Measurements from ENCODE around the gene ZNF860. TPM values are rescaled to one million over a fixed set of nuclear protein-coding genes. Genes with fewer than 3 reads are reported as not detected.

ZNF860 gene
- total and polyA plus RNA-seq, 9 donors = 0.37 to 0.95 (median 0.61) TPM

DNA sequence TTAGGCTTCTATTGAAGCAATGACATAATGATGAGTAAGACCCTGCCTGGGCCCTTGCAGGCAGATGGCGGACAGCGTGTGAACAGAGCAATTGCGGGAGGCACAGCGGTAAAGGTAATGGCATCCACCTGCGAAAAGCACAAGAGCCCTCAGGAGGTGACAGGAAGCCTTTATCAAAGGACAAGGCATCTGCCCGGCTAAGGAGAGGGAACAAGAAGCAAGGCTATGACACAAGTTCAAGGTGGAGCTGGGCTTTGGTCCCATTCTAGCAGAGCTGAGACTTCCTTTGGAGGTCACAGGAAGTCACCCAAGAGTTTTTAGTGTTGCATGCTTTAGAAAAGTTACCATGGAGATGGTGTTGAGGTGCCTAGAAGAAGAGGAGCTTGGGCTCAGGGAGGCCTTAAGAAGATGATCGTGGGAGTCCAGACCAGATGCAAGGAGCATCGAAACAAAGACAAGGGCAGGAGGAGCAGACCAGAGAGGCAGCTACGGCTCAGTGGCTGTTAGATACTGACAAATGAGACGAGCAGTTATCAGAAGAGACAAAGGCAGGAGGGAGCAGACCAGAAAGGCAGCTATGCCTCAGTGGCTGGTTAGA is 35.0 kb upstream of the ZNF860 start:
- DNase-seq = peak; percentile 76
- H3K4me1 ChIP-seq (ENCODE audit: control insufficient read depth, insufficient read depth, low read length) = peaks cover 23% of the 10 kb centered on the region
- H3K9me3 ChIP-seq (replicated peaks; ENCODE audit: control insufficient read depth, low read depth, low read length) = peaks cover 8% of the 10 kb centered on the region
- H3K27me3 ChIP-seq (ENCODE audit: control insufficient read depth, insufficient read depth, low read length) = no peaks in the 10 kb centered on the region
- WGBS (ENCODE audit: insufficient coverage) = 74% methylated on average over 8 of the region's 10 CpGs
- no peaks in the 10 kb centered on the region for H3K36me3 ChIP-seq (ENCODE audit: control insufficient read depth, insufficient read depth, low read length)
- peak overlapping the region; percentile 62 for H3K27ac ChIP-seq (ENCODE audit: low read length)
- H3K4me3 ChIP-seq (ENCODE audit: low read length) = no peak overlapping the region

DNA sequence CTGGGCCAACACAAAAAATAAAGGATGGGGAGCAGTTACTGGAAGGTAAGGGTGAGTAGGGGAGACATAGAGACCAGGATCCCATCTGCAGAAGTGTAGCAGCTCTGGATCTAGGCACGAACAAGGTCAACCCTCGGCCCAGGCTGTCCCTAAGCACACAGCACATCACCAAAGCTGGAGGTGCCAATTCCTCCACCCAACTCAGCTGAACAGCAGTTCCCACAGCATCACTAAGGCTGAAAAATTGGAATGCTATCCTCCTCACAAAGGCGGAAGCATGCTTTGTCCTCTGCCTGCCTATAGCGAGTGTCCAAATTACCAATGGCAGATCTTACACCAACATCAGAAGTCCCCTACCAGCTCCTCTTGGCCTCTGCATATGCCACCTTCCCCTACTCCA is 34.4 kb upstream of the ZNF860 start:
- no peak overlapping the region for H3K4me3 ChIP-seq (ENCODE audit: low read length)
- H3K36me3 ChIP-seq (ENCODE audit: control insufficient read depth, insufficient read depth, low read length) = no peaks in the 10 kb centered on the region
- peak overlapping the region; percentile 62 for H3K27ac ChIP-seq (ENCODE audit: low read length)
- 88% methylated on average over 1 of the region's 4 CpGs for WGBS (ENCODE audit: insufficient coverage)
- peaks cover 8% of the 10 kb centered on the region for H3K9me3 ChIP-seq (replicated peaks; ENCODE audit: control insufficient read depth, low read depth, low read length)
- H3K27me3 ChIP-seq (ENCODE audit: control insufficient read depth, insufficient read depth, low read length) = no peaks in the 10 kb centered on the region
- peaks cover 23% of the 10 kb centered on the region for H3K4me1 ChIP-seq (ENCODE audit: control insufficient read depth, insufficient read depth, low read length)
- DNase-seq = peak; percentile 60

DNA sequence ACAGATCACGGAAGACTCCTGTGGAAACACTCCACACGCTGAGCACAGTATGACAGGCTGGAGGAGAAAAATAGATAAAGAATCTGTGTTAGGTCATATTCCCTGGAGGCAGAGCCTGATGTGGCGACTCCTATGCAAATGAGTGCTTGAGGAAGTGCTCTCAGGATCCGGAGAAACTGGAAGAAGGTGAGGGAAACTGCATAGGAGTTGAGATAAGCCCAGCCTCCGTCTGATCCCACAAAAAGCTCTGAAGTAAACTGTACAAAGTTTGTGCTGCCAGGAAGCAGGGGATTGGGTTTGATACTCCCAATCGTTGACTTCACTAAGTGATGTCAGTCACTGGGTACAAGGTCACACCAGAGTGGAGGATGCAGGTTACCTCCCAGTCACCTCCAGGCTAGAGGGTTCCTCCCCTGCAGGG is 33.9 kb upstream of the ZNF860 start:
- no peaks in the 10 kb centered on the region for H3K36me3 ChIP-seq (ENCODE audit: control insufficient read depth, insufficient read depth, low read length)
- no peak for DNase-seq
- 73% methylated on average over 5 of the region's 6 CpGs for WGBS (ENCODE audit: insufficient coverage)
- peaks cover 8% of the 10 kb centered on the region for H3K9me3 ChIP-seq (replicated peaks; ENCODE audit: control insufficient read depth, low read depth, low read length)
- no peak overlapping the region for H3K4me3 ChIP-seq (ENCODE audit: low read length)
- H3K4me1 ChIP-seq (ENCODE audit: control insufficient read depth, insufficient read depth, low read length) = peaks cover 23% of the 10 kb centered on the region
- no peak overlapping the region for H3K27ac ChIP-seq (ENCODE audit: low read length)
- H3K27me3 ChIP-seq (ENCODE audit: control insufficient read depth, insufficient read depth, low read length) = no peaks in the 10 kb centered on the region

DNA sequence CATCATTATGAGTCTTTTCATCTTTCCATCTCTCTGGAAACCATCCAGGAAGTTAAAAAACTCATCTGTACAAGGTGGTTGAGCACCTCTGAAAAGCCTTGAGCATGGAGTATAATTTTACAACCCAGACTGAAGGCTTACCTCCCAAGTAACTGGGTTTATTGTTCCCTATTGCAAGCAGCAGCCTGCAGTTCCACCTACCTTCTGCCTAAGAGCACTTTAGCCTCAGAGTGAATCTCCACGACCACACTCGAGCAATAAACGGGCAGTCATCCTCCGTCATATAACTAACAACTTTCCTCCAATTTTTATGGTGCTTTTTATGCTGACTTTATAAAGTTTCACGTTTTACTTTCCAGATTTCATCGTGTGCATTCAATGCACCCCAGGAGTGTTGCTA is 33.3 kb upstream of the ZNF860 start:
- peaks cover 23% of the 10 kb centered on the region for H3K4me1 ChIP-seq (ENCODE audit: control insufficient read depth, insufficient read depth, low read length)
- no peak overlapping the region for H3K27ac ChIP-seq (ENCODE audit: low read length)
- no CpG with 5 or more reads among the region's 6 CpGs for WGBS (ENCODE audit: insufficient coverage)
- H3K36me3 ChIP-seq (ENCODE audit: control insufficient read depth, insufficient read depth, low read length) = no peaks in the 10 kb centered on the region
- no peaks in the 10 kb centered on the region for H3K27me3 ChIP-seq (ENCODE audit: control insufficient read depth, insufficient read depth, low read length)
- H3K4me3 ChIP-seq (ENCODE audit: low read length) = no peak overlapping the region
- no peak for DNase-seq
- H3K9me3 ChIP-seq (replicated peaks; ENCODE audit: control insufficient read depth, low read depth, low read length) = peaks cover 8% of the 10 kb centered on the region

DNA sequence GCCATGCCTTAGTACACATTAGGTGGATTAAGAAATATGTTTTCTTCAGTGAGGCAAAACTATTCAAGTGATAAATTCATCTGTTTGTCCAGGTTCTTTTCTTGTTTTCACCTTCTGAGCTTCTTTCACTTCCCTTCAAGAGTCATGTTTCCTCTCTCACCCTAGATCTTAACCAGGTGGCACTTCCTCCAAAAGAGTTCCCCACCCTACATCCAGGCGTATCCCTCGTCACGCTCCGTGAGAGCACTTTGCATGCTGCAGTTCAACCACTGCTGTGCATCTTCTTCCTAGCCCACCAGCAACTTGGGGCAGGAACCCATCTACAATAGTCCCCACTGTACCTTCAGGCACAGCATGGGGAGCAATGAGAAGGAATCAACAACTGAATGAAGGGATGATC is 29.3 kb upstream of the ZNF860 start:
- 60% methylated on average over 1 of the region's 4 CpGs for WGBS (ENCODE audit: insufficient coverage)

DNA sequence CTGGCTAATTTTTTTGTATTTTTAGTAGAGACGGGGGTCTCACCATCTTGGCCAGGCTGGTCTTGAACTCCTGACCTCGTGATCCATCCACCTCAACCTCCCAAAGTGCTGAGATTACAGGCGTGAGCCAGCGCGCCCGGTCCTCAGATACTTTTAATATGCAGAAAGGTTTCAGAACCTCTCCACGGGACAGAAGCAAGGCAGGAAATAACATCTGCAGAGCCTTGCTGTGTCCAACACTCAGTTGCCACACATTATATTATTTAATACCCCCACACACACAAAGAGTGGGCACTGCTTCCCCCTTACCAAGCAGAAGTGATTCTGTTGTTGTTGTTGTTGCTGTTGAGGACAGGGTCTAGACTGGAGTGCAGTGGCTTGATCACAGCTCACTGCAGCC is 28.5 kb upstream of the ZNF860 start:
- Histone ChIP-seq H3K9me3 (replicated peaks; ENCODE audit: control insufficient read depth, low read depth, low read length) (peaks cover 19% of the 10 kb centered on the region), H3K4me3 (ENCODE audit: low read length) (no peak overlapping the region), H3K27me3 (ENCODE audit: control insufficient read depth, insufficient read depth, low read length) (no peaks in the 10 kb centered on the region), H3K36me3 (ENCODE audit: control insufficient read depth, insufficient read depth, low read length) (no peaks in the 10 kb centered on the region), H3K4me1 (ENCODE audit: control insufficient read depth, insufficient read depth, low read length) (peaks cover 2% of the 10 kb centered on the region), H3K27ac (ENCODE audit: low read length) (no peak overlapping the region)
- WGBS (ENCODE audit: insufficient coverage) = 64% methylated on average over 2 of the region's 7 CpGs
- DNase-seq = no peak

More for the DNA sequence above, 29.3 kb upstream of the ZNF860 start:
- Histone ChIP-seq H3K9me3 (replicated peaks; ENCODE audit: control insufficient read depth, low read depth, low read length) (peaks cover 19% of the 10 kb centered on the region), H3K4me1 (ENCODE audit: control insufficient read depth, insufficient read depth, low read length) (peaks cover 8% of the 10 kb centered on the region), H3K4me3 (ENCODE audit: low read length) (no peak overlapping the region), H3K27me3 (ENCODE audit: control insufficient read depth, insufficient read depth, low read length) (no peaks in the 10 kb centered on the region), H3K36me3 (ENCODE audit: control insufficient read depth, insufficient read depth, low read length) (no peaks in the 10 kb centered on the region), H3K27ac (ENCODE audit: low read length) (no peak overlapping the region)
- DNase-seq = no peak

DNA sequence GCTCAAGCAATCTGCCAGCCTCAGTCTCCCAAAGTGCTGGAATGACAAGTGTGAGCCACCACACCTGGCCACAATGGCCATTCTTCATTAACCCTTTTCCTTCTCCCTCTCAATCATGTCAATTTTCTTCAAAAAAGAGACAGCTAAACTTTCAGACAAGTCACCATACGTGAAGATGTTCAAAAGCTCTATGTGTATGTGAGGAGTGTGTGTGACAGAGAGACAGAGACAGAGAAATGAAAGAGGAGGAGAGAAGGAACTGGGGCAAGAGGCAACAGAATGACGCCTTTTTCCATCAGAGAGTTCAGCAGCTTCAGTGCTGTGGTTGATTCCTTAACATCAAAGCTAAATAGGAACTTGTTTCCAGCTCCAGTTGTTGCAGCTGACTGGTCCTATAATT is 27.9 kb upstream of the ZNF860 start:
- 100% methylated on average over 1 of the region's 2 CpGs for WGBS (ENCODE audit: insufficient coverage)

DNA sequence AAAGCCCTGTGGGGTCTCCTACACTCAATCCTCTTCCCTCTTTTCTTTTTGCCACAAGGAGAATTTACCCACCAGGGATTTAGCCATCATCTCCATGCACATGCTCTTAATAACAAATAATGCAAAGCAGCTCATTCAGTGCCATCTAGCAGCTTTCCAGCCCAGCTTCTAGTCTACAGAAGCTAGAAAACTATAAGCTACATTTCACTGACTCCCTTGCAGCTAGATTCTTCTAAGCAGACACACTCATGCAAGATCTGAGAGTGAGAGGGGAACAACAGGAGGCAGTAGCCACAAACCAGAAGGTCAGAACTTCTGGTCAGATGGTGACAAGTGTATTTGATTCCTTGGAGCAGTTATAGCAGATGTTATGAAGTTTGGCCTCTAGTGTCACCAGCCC is 26.0 kb upstream of the ZNF860 start:
- H3K27ac ChIP-seq (ENCODE audit: low read length) = no peak overlapping the region
- DNase-seq = no peak
- H3K4me1 ChIP-seq (ENCODE audit: control insufficient read depth, insufficient read depth, low read length) = peaks cover 13% of the 10 kb centered on the region
- no peaks in the 10 kb centered on the region for H3K36me3 ChIP-seq (ENCODE audit: control insufficient read depth, insufficient read depth, low read length)
- no peaks in the 10 kb centered on the region for H3K27me3 ChIP-seq (ENCODE audit: control insufficient read depth, insufficient read depth, low read length)
- no peak overlapping the region for H3K4me3 ChIP-seq (ENCODE audit: low read length)
- H3K9me3 ChIP-seq (replicated peaks; ENCODE audit: control insufficient read depth, low read depth, low read length) = peaks cover 10% of the 10 kb centered on the region

More for the DNA sequence above, 27.9 kb upstream of the ZNF860 start:
- no peaks in the 10 kb centered on the region for H3K36me3 ChIP-seq (ENCODE audit: control insufficient read depth, insufficient read depth, low read length)
- no peaks in the 10 kb centered on the region for H3K27me3 ChIP-seq (ENCODE audit: control insufficient read depth, insufficient read depth, low read length)
- H3K4me3 ChIP-seq (ENCODE audit: low read length) = no peak overlapping the region
- peaks cover 4% of the 10 kb centered on the region for H3K4me1 ChIP-seq (ENCODE audit: control insufficient read depth, insufficient read depth, low read length)
- DNase-seq = no peak
- peaks cover 19% of the 10 kb centered on the region for H3K9me3 ChIP-seq (replicated peaks; ENCODE audit: control insufficient read depth, low read depth, low read length)
- no peak overlapping the region for H3K27ac ChIP-seq (ENCODE audit: low read length)

DNA sequence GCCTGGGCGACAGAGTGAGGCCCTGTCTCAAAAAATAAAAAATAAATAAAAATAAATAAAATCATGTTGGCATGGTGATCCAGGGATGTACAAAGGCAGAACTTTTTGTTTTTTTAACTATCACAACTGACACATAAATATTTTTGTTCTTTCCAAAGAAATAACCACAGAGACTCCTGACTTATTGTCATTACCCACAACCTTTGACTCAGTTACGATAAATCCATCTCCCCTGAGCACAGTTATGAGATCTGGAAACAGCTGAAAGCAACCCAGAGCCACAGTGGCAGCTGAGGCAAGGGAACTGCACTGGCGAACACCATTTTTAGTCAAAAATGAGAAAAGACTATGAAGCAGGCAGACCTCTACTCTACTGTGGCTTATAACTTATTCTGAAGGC is 24.4 kb upstream of the ZNF860 start:
- H3K4me3 ChIP-seq (ENCODE audit: low read length) = no peak overlapping the region
- H3K27me3 ChIP-seq (ENCODE audit: control insufficient read depth, insufficient read depth, low read length) = no peaks in the 10 kb centered on the region
- H3K4me1 ChIP-seq (ENCODE audit: control insufficient read depth, insufficient read depth, low read length) = peaks cover 18% of the 10 kb centered on the region
- H3K27ac ChIP-seq (ENCODE audit: low read length) = no peak overlapping the region
- DNase-seq = no peak
- 75% methylated on average over 2 of the region's 3 CpGs for WGBS (ENCODE audit: insufficient coverage)
- H3K36me3 ChIP-seq (ENCODE audit: control insufficient read depth, insufficient read depth, low read length) = no peaks in the 10 kb centered on the region
- peaks cover 10% of the 10 kb centered on the region for H3K9me3 ChIP-seq (replicated peaks; ENCODE audit: control insufficient read depth, low read depth, low read length)

DNA sequence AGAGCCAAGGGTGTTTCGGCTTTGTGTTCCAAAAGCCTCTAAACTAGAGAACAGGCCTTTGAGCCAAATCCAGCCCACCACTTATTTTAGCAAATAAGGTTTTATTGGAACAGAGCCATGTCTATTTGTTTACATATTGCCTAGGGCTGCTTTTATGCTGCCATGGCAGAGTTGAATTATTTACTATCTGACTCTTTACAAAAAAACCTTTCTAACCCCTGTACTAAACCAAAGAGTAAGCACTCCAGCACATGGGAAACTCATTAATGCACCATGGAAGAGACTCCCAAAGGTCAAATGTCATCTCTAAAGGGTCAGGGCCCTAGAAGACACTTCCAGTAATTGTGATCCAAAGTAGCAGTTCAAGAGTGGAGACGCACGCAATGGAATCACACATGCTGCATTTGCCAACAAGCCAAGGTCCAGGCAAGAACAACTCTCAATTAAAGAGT is 22.8 kb upstream of the ZNF860 start:
- peak overlapping the region; percentile 79 for H3K27ac ChIP-seq (ENCODE audit: low read length)
- peaks cover 18% of the 10 kb centered on the region for H3K4me1 ChIP-seq (ENCODE audit: control insufficient read depth, insufficient read depth, low read length)
- 56% methylated on average over 2 of the region's 3 CpGs for WGBS (ENCODE audit: insufficient coverage)
- H3K36me3 ChIP-seq (ENCODE audit: control insufficient read depth, insufficient read depth, low read length) = no peaks in the 10 kb centered on the region
- no peaks in the 10 kb centered on the region for H3K27me3 ChIP-seq (ENCODE audit: control insufficient read depth, insufficient read depth, low read length)
- peaks cover 10% of the 10 kb centered on the region for H3K9me3 ChIP-seq (replicated peaks; ENCODE audit: control insufficient read depth, low read depth, low read length)
- DNase-seq = peak; percentile 84
- H3K4me3 ChIP-seq (ENCODE audit: low read length) = no peak overlapping the region

DNA sequence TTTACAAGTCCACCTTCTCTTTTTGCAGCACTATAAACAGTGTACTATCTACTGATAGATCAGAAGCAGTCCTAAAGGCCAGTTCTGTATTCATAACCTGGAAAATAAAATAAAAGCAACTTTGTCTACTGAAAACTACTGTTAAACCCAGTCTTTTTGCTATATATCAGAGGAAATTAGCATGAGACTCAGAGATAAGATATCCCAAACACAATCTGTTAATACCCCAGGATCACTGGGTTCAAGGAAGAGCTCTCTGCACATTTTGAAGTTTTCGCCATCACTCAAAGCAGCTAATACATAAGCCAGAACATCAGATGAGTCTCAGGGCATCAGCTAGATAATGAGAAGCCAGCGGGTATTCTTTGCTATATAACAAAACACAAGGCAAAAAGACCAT is 22.3 kb upstream of the ZNF860 start:
- Histone ChIP-seq H3K9me3 (replicated peaks; ENCODE audit: control insufficient read depth, low read depth, low read length) (peaks cover 10% of the 10 kb centered on the region), H3K36me3 (ENCODE audit: control insufficient read depth, insufficient read depth, low read length) (no peaks in the 10 kb centered on the region), H3K4me1 (ENCODE audit: control insufficient read depth, insufficient read depth, low read length) (peaks cover 18% of the 10 kb centered on the region), H3K27me3 (ENCODE audit: control insufficient read depth, insufficient read depth, low read length) (no peaks in the 10 kb centered on the region), H3K27ac (ENCODE audit: low read length) (peak overlapping the region; percentile 79), H3K4me3 (ENCODE audit: low read length) (no peak overlapping the region)
- WGBS (ENCODE audit: insufficient coverage) = 80% methylated on average over 1 of the region's 2 CpGs
- DNase-seq = no peak
